ENCODE measurements around the gene PBX4. TPM values are rescaled to one million over a fixed set of nuclear protein-coding genes. Genes with fewer than 3 reads are reported as not detected.

Gene PBX4
- total RNA-seq, 3 donors from 2014 or later (not counting 1 experiment from before 2014, with no cell fraction given): 10.7 to 15.9 (median 11.1) TPM

- H3K27me3 Mint-ChIP-seq (ENCODE audit: low read depth in 2 of 2): no peaks in the 10 kb centered on the region
- no peak overlapping the region for H3K4me3 Mint-ChIP-seq
- Histone ChIP-seq H3K9me3 (ENCODE audit: control insufficient read depth, insufficient read depth, low read length) (no peaks in the 10 kb centered on the region), H3K4me1 (ENCODE audit: control insufficient read depth, insufficient read depth, low read length) (no peaks in the 10 kb centered on the region), H3K4me3 (ENCODE audit: low read length) (no peak overlapping the region), H3K27ac (ENCODE audit: low read length) (no peak overlapping the region), H3K36me3 (ENCODE audit: control insufficient read depth, insufficient read depth, low read length) (peaks cover 87% of the 10 kb centered on the region), H3K27me3 (ENCODE audit: control insufficient read depth, insufficient read depth, low read length) (no peaks in the 10 kb centered on the region)
- TF ChIP-seq, protein P1, sequence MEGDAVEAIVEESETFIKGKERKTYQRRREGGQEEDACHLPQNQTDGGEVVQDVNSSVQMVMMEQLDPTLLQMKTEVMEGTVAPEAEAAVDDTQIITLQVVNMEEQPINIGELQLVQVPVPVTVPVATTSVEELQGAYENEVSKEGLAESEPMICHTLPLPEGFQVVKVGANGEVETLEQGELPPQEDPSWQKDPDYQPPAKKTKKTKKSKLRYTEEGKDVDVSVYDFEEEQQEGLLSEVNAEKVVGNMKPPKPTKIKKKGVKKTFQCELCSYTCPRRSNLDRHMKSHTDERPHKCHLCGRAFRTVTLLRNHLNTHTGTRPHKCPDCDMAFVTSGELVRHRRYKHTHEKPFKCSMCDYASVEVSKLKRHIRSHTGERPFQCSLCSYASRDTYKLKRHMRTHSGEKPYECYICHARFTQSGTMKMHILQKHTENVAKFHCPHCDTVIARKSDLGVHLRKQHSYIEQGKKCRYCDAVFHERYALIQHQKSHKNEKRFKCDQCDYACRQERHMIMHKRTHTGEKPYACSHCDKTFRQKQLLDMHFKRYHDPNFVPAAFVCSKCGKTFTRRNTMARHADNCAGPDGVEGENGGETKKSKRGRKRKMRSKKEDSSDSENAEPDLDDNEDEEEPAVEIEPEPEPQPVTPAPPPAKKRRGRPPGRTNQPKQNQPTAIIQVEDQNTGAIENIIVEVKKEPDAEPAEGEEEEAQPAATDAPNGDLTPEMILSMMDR (IDR thresholded peaks at IDR 0.05): no peak
- 97% methylated on average over 15 of the region's 15 CpGs for WGBS (ENCODE audit: insufficient coverage)
- H3K4me1 Mint-ChIP-seq: peaks cover 0 to 9% of the 10 kb centered on the region in 2 donors
- ATAC-seq (no peak), DNase-seq (no peak)
- H3K36me3 Mint-ChIP-seq: no peaks in the 10 kb centered on the region
- intact Hi-C loops (cut with micrococcal nuclease): no loop called here
- H3K27ac Mint-ChIP-seq: no peak overlapping the region
- H3K9me3 Mint-ChIP-seq: no peaks in the 10 kb centered on the region
These were observed 36.0 kb upstream of the PBX4 start for GRCh38 chr19:19654441-19654840.

DNA sequence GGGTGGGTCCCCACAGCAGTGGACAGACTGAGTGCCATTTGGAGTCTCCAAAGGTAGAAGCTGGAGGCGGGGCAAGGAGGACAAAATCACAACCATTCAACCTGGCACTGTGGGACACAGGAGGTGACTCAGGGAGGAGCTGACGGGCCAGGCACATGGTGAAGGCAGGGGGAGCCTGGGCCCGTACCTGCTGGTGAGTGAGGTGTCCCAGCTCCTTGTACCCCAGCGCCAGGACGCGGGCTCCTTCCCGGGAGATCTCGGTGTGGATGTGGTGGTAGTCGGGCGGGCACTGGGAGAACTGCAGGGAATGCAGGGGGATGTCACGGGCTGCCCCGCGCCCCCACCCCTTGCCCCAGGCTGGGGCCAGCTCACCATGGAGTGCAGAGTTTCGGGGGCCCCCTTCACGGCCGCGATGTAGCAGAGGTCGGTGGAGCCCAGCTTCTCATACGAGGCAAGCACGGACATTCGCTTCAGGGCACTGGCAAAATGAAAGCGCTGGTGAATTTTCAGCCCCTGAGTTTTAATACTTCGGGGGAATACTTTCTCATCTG, 35.2 kb upstream of the PBX4 start:
- ATAC-seq (no peak), DNase-seq (no peak)
- Histone ChIP-seq H3K4me3 (ENCODE audit: low read length) (no peak overlapping the region), H3K27ac (ENCODE audit: low read length) (no peak overlapping the region), H3K27me3 (ENCODE audit: control insufficient read depth, insufficient read depth, low read length) (no peaks in the 10 kb centered on the region), H3K36me3 (ENCODE audit: control insufficient read depth, insufficient read depth, low read length) (peaks cover 85% of the 10 kb centered on the region), H3K4me1 (ENCODE audit: control insufficient read depth, insufficient read depth, low read length) (no peaks in the 10 kb centered on the region), H3K9me3 (ENCODE audit: control insufficient read depth, insufficient read depth, low read length) (no peaks in the 10 kb centered on the region)
- Mint-ChIP-seq H3K4me1 (peaks cover 0 to 9% of the 10 kb centered on the region in 2 donors), H3K9me3 (no peaks in the 10 kb centered on the region), H3K36me3 (no peaks in the 10 kb centered on the region), H3K27me3 (ENCODE audit: low read depth in 2 of 2) (no peaks in the 10 kb centered on the region), H3K27ac (no peak overlapping the region), H3K4me3 (no peak overlapping the region)
- TF ChIP-seq, protein P1 (IDR thresholded peaks at IDR 0.05): no peak
- 94% methylated on average over 23 of the region's 23 CpGs for WGBS (ENCODE audit: insufficient coverage)
- intact Hi-C loops (cut with micrococcal nuclease): no loop called here

GRCh38 chr19:19652482-19653295, 34.2 kb upstream of the PBX4 start:
- TF ChIP-seq, protein P1 (IDR thresholded peaks at IDR 0.05): no peak
- Mint-ChIP-seq H3K27ac (no peak overlapping the region), H3K4me3 (no peak overlapping the region)

More at GRCh38 chr19:19652482-19653295, 34.2 kb upstream of the PBX4 start:
- Mint-ChIP-seq H3K27me3 (ENCODE audit: low read depth in 2 of 2) (no peaks in the 10 kb centered on the region), H3K4me1 (peaks cover 0 to 9% of the 10 kb centered on the region in 2 donors), H3K9me3 (no peaks in the 10 kb centered on the region), H3K36me3 (no peaks in the 10 kb centered on the region)
- Histone ChIP-seq H3K27me3 (ENCODE audit: control insufficient read depth, insufficient read depth, low read length) (no peaks in the 10 kb centered on the region), H3K27ac (ENCODE audit: low read length) (no peak overlapping the region), H3K36me3 (ENCODE audit: control insufficient read depth, insufficient read depth, low read length) (peaks cover 76% of the 10 kb centered on the region), H3K9me3 (ENCODE audit: control insufficient read depth, insufficient read depth, low read length) (no peaks in the 10 kb centered on the region), H3K4me3 (ENCODE audit: low read length) (no peak overlapping the region), H3K4me1 (ENCODE audit: control insufficient read depth, insufficient read depth, low read length) (no peaks in the 10 kb centered on the region)
- no peak for DNase-seq
- intact Hi-C loops (cut with micrococcal nuclease): no loop called here
- ATAC-seq: no peak
- WGBS (ENCODE audit: insufficient coverage): 98% methylated on average over 24 of the region's 24 CpGs
